Upper lobe of right lung (tissue), 1 donor: ENCODE measurements around the gene LCAT. TPM values are rescaled to one million over a fixed set of nuclear protein-coding genes. Genes with fewer than 3 reads are reported as not detected.

Experiments used
- ATAC-seq: fragments of 200-7000 bp; cut with Tn5 transposase; one replicate; pipeline ENCODE4 v1.9.1; 2020; ENCODE audit warnings: mild to moderate bottlenecking, moderate library complexity
- DNase-seq: peaks from one replicate; pipeline ENCODE4 v3.0.0-alpha.2; 2020
- H3K27ac ChIP-seq: fragments of 200-600 bp; one replicate; pipeline ENCODE4 v1.8.0; 2022
- H3K27me3 ChIP-seq: fragments of 200-600 bp; one replicate; pipeline ENCODE4 v1.8.0; 2022; ENCODE audit warnings: mild to moderate bottlenecking
- H3K36me3 ChIP-seq: fragments of 200-600 bp; one replicate; pipeline ENCODE4 v1.8.0; 2022
- H3K4me1 ChIP-seq: fragments of 200-600 bp; one replicate; pipeline ENCODE4 v1.8.0; 2022
- H3K4me3 ChIP-seq: fragments of 200-600 bp; one replicate; pipeline ENCODE4 v1.8.0; 2022; ENCODE audit warnings: mild to moderate bottlenecking
- H3K9me3 ChIP-seq: fragments of 200-600 bp; one replicate; pipeline ENCODE4 v1.8.0; 2022
- intact Hi-C: fragments of 100-400 bp; cut with DNase I; formaldehyde crosslinking; loops from one replicate; pipeline ENCODE4 v1.11.0; 2022
- total RNA-seq: library from RNA; stranded (reverse); fragmentation: NEBNext Ultra II Directional; extraction: Animal tissue kit (Norgen Biotek cat#: 25700); gene quantifications from one replicate; pipeline ENCODE4 v1.2.1, GENCODE V29; 2021
- TF ChIP-seq, protein P1 (sequence below): fragments of 200-600 bp; IDR thresholded peaks from one replicate; pipeline ENCODE4 v1.8.0; 2022; ENCODE audit warnings: antibody characterized with exemption
- donor health status: DM: no; HTN: yes; CAD: no; lungs with severe emphysema.

The LCAT gene
- total RNA-seq, 1 donor from 2014 or later: 40.2 TPM

GRCh38 chr16:67951485-67951884, 7.6 kb upstream of the LCAT start:
- H3K27me3 ChIP-seq: no peaks in the 10 kb centered on the region
- H3K4me3 ChIP-seq: no peak overlapping the region
- intact Hi-C loops: no loop called here
- TF ChIP-seq, protein P1, sequence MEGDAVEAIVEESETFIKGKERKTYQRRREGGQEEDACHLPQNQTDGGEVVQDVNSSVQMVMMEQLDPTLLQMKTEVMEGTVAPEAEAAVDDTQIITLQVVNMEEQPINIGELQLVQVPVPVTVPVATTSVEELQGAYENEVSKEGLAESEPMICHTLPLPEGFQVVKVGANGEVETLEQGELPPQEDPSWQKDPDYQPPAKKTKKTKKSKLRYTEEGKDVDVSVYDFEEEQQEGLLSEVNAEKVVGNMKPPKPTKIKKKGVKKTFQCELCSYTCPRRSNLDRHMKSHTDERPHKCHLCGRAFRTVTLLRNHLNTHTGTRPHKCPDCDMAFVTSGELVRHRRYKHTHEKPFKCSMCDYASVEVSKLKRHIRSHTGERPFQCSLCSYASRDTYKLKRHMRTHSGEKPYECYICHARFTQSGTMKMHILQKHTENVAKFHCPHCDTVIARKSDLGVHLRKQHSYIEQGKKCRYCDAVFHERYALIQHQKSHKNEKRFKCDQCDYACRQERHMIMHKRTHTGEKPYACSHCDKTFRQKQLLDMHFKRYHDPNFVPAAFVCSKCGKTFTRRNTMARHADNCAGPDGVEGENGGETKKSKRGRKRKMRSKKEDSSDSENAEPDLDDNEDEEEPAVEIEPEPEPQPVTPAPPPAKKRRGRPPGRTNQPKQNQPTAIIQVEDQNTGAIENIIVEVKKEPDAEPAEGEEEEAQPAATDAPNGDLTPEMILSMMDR: no peak
- peak overlapping the region; percentile 17 for H3K27ac ChIP-seq
- peaks cover 100% of the 10 kb centered on the region for H3K36me3 ChIP-seq
- ATAC-seq (peak; percentile 2), DNase-seq (no peak)
- no peaks in the 10 kb centered on the region for H3K9me3 ChIP-seq
- H3K4me1 ChIP-seq: peaks cover 6% of the 10 kb centered on the region

DNA sequence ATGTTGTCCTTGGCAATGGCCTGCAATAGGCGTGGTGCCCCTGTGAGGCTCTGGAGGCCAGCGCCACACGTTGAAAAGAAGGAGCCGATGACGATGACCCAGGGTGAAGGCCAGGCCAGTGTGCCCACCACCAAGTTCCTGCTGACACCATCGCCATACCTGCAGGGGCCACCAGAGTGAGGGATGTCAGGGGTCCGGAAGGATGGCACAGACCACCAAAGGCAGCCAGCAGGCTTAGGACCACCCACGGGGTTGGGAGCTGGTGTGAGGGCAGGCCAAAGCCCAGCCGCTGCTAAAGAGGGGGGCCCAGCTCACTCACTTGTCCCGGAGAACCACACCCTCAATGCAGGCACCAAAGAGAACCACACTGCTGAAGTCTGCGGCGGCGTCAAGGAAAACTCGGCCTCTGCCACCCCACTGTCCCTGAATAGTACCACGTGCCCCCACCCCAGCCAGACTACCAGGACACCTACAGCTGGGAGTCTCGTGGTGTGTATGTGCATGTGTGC, 6.5 kb upstream of the LCAT start:
- H3K36me3 ChIP-seq: peaks cover 100% of the 10 kb centered on the region
- DNase-seq (no peak), ATAC-seq (no peak)
- TF ChIP-seq, protein P1: no peak
- H3K9me3 ChIP-seq: no peaks in the 10 kb centered on the region
- no peaks in the 10 kb centered on the region for H3K27me3 ChIP-seq
- no peak overlapping the region for H3K27ac ChIP-seq
- no peak overlapping the region for H3K4me3 ChIP-seq
- peaks cover 6% of the 10 kb centered on the region for H3K4me1 ChIP-seq
- intact Hi-C loops: no loop called here

DNA sequence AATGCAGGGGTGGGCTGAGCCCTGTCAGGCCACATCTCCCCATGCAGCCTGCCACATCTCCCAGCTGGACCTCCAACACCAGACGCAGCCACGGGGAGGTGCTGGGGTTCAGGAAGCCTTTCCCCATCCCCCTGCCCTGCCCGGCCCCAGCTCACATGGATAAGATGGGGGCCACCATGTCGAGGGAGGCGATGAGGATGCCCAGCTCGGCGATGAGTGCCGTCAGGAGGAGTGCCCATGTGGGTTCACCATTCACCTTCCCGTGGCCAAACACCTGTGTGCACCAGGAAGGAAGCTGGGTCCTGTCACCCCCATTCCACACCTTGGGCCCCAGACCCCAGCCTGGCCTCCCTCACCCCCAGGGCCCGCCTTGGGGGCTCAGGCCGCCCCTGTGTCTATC, 5.7 kb upstream of the LCAT start:
- Histone ChIP-seq H3K4me3 (no peak overlapping the region), H3K4me1 (peaks cover 10% of the 10 kb centered on the region), H3K9me3 (no peaks in the 10 kb centered on the region), H3K27ac (no peak overlapping the region), H3K27me3 (no peaks in the 10 kb centered on the region), H3K36me3 (peaks cover 100% of the 10 kb centered on the region)
- TF ChIP-seq, protein P1: no peak
- intact Hi-C loops: no loop called here
- no peak for ATAC-seq
- no peak for DNase-seq

- H3K4me1 ChIP-seq: peaks cover 15% of the 10 kb centered on the region
- ATAC-seq (no peak), DNase-seq (no peak)
- intact Hi-C loops: no loop called here
- H3K36me3 ChIP-seq: peaks cover 91% of the 10 kb centered on the region
- H3K9me3 ChIP-seq: no peaks in the 10 kb centered on the region
- no peak overlapping the region for H3K4me3 ChIP-seq
- no peak overlapping the region for H3K27ac ChIP-seq
- TF ChIP-seq, protein P1: no peak
- H3K27me3 ChIP-seq: no peaks in the 10 kb centered on the region
These were observed 4.1 kb upstream of the LCAT start for GRCh38 chr16:67948015-67948414.

- H3K9me3 ChIP-seq: no peaks in the 10 kb centered on the region
- intact Hi-C loops: no loop called here
- H3K27me3 ChIP-seq: no peaks in the 10 kb centered on the region
- no peak overlapping the region for H3K4me3 ChIP-seq
- DNase-seq: no peak
- TF ChIP-seq, protein P1: no peak
- H3K27ac ChIP-seq: no peak overlapping the region
- ATAC-seq: no peak
- peaks cover 14% of the 10 kb centered on the region for H3K4me1 ChIP-seq
- peaks cover 91% of the 10 kb centered on the region for H3K36me3 ChIP-seq
These were observed 3.1 kb upstream of the LCAT start for GRCh38 chr16:67946966-67947558.
